Activated CD8-positive, alpha-beta memory T cell treated with anti-CD3 and anti-CD28 coated beads for 36 hours (primary cell): ENCODE measurements around the gene MAD1L1. TPM values are rescaled to one million over a fixed set of nuclear protein-coding genes. Genes with fewer than 3 reads are reported as not detected.
"Not testable (repeated sequence)": the region's sequence is repeated elsewhere in the genome, so short reads cannot be mapped to it uniquely, and the experiment has no call there.

Experiments used
- CTCF ChIA-PET: fragments of 350-600 bp; sonication (Branson Sonifier 250); formaldehyde crosslinking; loops from one replicate; lab custom pipeline; 2021; ENCODE audit warnings: antibody characterized with exemption; lab: Charles Lee
- POLR2A ChIA-PET: fragments of 350-600 bp; sonication (Branson Sonifier 250); formaldehyde crosslinking; loops from one replicate; lab custom pipeline; 2021; ENCODE audit warnings: antibody characterized with exemption; lab: Charles Lee
- total RNA-seq, 2 experiments: library from RNA; stranded (reverse); gene quantifications; one replicate each; pipeline ENCODE4 v1.2.3, GENCODE V29; 2021

The MAD1L1 gene
- total RNA-seq, 2 experiments from 2014 or later, result 39.4 to 40.8 TPM

GRCh38 chr7:1971946-1972654 lies 260.6 kb downstream of the MAD1L1 start:
- POLR2A ChIA-PET, result no interaction called here
- CTCF ChIA-PET, result interaction anchor here (0.6 kb wide), 1 partner anchor 356 kb away, joined by 4 read pairs; no protein-coding TSS in a partner anchor

- CTCF ChIA-PET, result no interaction called here
- POLR2A ChIA-PET, result no interaction called here
Measured at GRCh38 chr7:1970895-1971294, 261.9 kb downstream of the MAD1L1 start.

- CTCF ChIA-PET, result not testable (repeated sequence)
Measured at GRCh38 chr7:1970285-1970660, 262.5 kb downstream of the MAD1L1 start.

GRCh38 chr7:1969459-1970284 lies 263.1 kb downstream of the MAD1L1 start:
- ChIA-PET CTCF (no interaction called here), POLR2A (interaction anchor here (0.7 kb wide), 1 partner anchor 26 kb away, joined by 9 read pairs; no protein-coding TSS in a partner anchor)

More at GRCh38 chr7:1970285-1970660, 262.5 kb downstream of the MAD1L1 start:
- POLR2A ChIA-PET, result interaction anchor here (0.7 kb wide), 1 partner anchor 27 kb away, joined by 9 read pairs; no protein-coding TSS in a partner anchor

GRCh38 chr7:1968397-1969111 lies 264.2 kb downstream of the MAD1L1 start:
- POLR2A ChIA-PET, result no interaction called here
- CTCF ChIA-PET, result no interaction called here

GRCh38 chr7:1967512-1968396 lies 265.0 kb downstream of the MAD1L1 start:
- CTCF ChIA-PET, result no interaction called here

GRCh38 chr7:1966631-1967200 lies 266.0 kb downstream of the MAD1L1 start:
- ChIA-PET POLR2A (no interaction called here), CTCF (interaction anchor here (0.6 kb wide), 1 partner anchor 84 kb away, joined by 3 read pairs; no protein-coding TSS in a partner anchor)

More at GRCh38 chr7:1967512-1968396, 265.0 kb downstream of the MAD1L1 start:
- POLR2A ChIA-PET, result no interaction called here

GRCh38 chr7:1965579-1966294 lies 267.0 kb downstream of the MAD1L1 start:
- POLR2A ChIA-PET, result no interaction called here
- CTCF ChIA-PET, result no interaction called here

- POLR2A ChIA-PET, result no interaction called here
Measured at GRCh38 chr7:1964913-1965578, 267.7 kb downstream of the MAD1L1 start.

GRCh38 chr7:1964211-1964912 lies 268.4 kb downstream of the MAD1L1 start:
- POLR2A ChIA-PET, result no interaction called here
- CTCF ChIA-PET, result no interaction called here

More at GRCh38 chr7:1964913-1965578, 267.7 kb downstream of the MAD1L1 start:
- CTCF ChIA-PET, result no interaction called here

- ChIA-PET CTCF (no interaction called here), POLR2A (no interaction called here)
Measured at GRCh38 chr7:1963575-1963974, 269.2 kb downstream of the MAD1L1 start.

GRCh38 chr7:1961701-1962276 lies 271.0 kb downstream of the MAD1L1 start:
- ChIA-PET POLR2A (no interaction called here), CTCF (no interaction called here)

- CTCF ChIA-PET, result no interaction called here
- POLR2A ChIA-PET, result no interaction called here
Measured at GRCh38 chr7:1959305-1959704, 273.4 kb downstream of the MAD1L1 start.

- POLR2A ChIA-PET, result no interaction called here
- CTCF ChIA-PET, result no interaction called here
Measured at GRCh38 chr7:1957471-1958225, 275.1 kb downstream of the MAD1L1 start.

GRCh38 chr7:1956611-1957470 lies 275.9 kb downstream of the MAD1L1 start:
- CTCF ChIA-PET, result no interaction called here
- POLR2A ChIA-PET, result no interaction called here
